ENCODE data around the gene IL7R. TPM values are rescaled to one million over a fixed set of nuclear protein-coding genes. Genes with fewer than 3 reads are reported as not detected.

IL7R gene, protein sequence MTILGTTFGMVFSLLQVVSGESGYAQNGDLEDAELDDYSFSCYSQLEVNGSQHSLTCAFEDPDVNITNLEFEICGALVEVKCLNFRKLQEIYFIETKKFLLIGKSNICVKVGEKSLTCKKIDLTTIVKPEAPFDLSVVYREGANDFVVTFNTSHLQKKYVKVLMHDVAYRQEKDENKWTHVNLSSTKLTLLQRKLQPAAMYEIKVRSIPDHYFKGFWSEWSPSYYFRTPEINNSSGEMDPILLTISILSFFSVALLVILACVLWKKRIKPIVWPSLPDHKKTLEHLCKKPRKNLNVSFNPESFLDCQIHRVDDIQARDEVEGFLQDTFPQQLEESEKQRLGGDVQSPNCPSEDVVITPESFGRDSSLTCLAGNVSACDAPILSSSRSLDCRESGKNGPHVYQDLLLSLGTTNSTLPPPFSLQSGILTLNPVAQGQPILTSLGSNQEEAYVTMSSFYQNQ
- 10 to 100 TPM in 1 of 2 donors, 1 to 10 TPM in 1; 3.0 to 12.0 TPM for total RNA-seq
- long read RNA-seq: 0 reads

GRCh38 chr5:35856765-35857351 is at the start of gene IL7R:
TSS of gene IL7R (plus strand) at chr5:35856891. CDS start at chr5:35856978, 87 bp downstream.
- intact Hi-C loops (cut with DNase I, micrococcal nuclease): no loop called here
- DNase-seq (no peak), ATAC-seq (no peak)

DNA sequence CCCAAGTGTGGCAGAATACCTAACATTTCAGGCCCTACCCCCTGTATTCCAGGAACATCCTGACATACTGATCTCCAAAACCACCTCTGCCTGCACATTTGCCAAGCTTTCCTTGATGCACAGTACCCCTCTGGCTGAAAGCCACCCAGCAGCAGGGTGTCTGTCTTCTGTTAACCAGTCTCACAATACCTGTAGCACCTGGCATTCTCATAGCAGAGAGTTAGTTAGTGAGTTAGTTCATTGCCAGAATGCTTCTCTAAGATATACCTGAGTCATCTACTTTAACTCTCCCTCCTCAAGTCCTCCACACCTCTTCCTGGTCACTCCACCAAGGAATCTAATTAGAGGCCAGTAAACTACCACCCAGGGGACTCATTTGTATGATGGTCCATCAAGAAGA is 46.1 kb upstream of the IL7R start:
- ATAC-seq: no peak
- no peak for DNase-seq
- intact Hi-C loops (cut with DNase I, micrococcal nuclease): no loop called here

DNA sequence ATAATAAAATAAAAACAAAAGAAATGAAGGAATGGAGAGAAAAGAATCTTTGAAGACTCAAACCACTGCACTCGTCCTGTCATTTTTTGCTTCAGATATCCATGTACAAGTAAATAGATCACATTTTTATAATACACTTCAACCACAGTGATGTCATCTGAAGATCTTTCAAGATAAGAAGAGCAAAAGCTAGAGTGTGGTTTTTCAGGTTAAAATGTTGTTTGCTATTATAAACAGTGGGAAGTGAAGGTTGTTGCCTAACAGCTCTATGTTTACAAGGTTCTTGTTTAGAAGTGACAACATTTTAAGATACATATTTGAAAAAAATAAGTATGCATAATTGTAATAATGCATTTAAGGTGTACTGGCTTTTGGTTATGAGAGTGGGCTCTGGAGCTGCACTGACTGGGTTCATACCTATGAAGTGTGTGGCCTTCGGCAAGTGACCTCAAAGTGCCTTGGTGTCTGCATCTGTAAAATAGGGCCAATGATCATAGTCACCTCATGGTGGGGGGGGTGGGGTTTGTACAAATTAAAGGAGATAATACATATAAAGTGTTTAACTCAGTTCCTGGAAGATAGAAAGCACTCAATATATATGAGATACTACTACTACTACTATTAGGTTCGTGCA is 45.5 kb upstream of the IL7R start:
- intact Hi-C loops (cut with DNase I, micrococcal nuclease): no loop called here
- ATAC-seq: no peak
- no peak for DNase-seq

- intact Hi-C loops (cut with DNase I, micrococcal nuclease): no loop called here
- ATAC-seq (no peak), DNase-seq (no peak)
Observed at GRCh38 chr5:35813521-35813920, 43.2 kb upstream of the IL7R start.

- DNase-seq (no peak), ATAC-seq (no peak)
- intact Hi-C loops (cut with DNase I, micrococcal nuclease): no loop called here
Observed at GRCh38 chr5:35815089-35815936, 41.4 kb upstream of the IL7R start.

DNA sequence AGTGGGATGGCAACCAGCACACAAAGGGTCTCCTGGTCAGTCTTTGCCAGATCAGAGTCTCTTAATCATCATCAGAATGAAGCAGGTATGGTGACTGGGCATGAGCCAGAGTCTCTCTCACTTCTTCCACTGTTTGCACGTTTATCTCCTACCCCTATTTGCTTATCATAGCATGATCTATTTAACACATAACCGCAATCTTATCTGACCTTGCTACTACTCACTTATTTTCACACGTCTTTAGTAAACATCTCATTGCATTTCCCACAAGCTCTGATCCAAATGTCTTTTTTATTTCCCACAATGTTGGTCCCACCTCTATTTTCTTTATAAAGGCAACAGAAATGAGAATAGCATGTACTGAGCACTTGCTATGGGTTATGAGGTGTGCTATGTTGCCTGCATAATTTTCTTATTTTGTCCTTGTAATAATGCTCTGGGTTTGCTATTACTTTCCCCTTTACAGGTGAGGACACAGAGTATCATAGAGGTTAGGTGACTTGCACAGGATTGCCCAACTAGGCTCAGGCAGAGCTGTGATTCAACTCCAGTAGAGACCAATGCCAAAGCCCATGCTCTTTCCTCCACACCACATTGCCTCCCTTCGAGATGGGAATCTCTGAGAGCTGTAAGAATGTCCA is 39.7 kb upstream of the IL7R start:
- DNase-seq (no peak), ATAC-seq (no peak)
- intact Hi-C loops (cut with DNase I, micrococcal nuclease): no loop called here

DNA sequence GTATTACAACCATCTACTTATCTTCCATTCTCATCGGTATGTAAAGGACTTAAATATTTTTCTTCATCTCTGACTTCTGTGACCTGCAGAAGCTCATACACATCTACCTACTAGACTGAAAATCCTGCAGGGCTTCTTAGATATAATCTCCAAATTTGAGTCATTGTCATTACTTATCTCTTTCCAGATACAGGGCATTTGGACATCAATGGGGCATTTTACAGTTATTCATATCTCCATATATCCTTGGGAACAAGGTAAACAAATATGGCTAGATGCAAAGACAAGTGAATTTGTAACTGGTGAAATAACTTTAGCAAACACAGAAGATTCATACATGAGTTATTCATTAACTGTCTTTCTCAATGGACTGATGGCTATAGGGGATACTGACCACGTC is 37.7 kb upstream of the IL7R start:
- intact Hi-C loops (cut with DNase I, micrococcal nuclease): no loop called here
- no peak for ATAC-seq
- DNase-seq: no peak

GRCh38 chr5:35819668-35820067 is 37.0 kb upstream of the IL7R start:
- intact Hi-C loops (cut with DNase I, micrococcal nuclease): no loop called here
- ATAC-seq (no peak), DNase-seq (no peak)

GRCh38 chr5:35820735-35821134 is 36.0 kb upstream of the IL7R start:
- intact Hi-C loops (cut with DNase I, micrococcal nuclease): no loop called here
- ATAC-seq: no peak

DNA sequence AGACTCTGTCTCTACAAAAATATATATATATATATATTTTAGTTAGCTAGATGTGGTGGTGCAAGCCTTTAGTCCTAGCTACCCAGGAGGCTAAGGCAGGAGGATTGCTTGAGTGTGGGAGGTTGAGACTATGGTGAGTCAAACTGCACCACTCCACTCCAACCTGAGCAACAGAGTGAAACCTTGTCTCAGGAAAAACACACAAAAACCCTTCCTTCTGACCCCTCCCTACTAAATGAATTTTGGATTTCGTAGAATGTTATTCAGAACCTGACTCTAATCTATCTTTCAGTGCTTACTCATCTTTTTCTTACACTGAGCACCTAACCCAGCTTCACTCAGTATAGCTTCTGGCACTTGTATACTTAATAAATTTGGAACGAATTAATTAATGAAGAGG is 35.2 kb upstream of the IL7R start:
- ATAC-seq (no peak), DNase-seq (no peak)
- intact Hi-C loops (cut with DNase I, micrococcal nuclease): no loop called here

More at GRCh38 chr5:35820735-35821134, 36.0 kb upstream of the IL7R start:
- DNase-seq: no peak

GRCh38 chr5:35822511-35822910 is 34.2 kb upstream of the IL7R start:
- DNase-seq (no peak), ATAC-seq (no peak)
- intact Hi-C loops (cut with DNase I, micrococcal nuclease): no loop called here

DNA sequence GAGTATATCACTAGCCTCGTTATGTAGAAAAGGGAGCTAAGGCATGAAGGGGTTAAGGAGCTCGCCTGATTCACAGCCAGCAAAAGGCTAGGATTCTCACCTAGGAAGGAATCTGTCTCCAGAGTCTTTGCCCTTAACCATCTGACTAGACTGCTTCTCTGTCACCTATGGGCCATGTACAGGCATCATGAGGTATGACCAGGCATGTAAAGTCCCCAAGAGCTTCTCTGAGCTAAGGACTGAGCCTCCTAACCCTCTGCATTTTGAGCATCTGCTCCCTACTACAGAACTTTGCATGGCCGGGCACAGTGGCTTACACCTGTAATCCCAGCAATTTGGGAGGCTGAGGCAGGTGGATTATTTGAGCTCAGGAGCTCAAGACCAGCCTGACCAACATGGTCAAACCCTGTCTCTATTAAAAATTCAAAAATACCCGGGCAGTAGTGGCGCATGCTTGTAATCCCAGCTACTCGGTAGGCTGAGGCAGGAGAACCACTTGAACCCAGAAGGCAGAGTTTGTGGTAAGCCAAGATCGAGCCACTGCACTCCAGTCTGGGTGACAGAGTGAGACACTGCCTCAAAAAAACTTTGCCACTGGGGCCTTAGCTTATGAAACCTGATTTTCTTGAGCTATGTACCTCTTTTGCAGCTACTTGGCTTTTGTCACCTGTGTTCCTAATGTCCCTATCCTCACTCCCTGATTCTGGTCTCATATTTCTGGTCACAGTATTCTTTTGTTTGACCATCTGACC is 33.2 kb upstream of the IL7R start:
- DNase-seq: no peak
- intact Hi-C loops (cut with DNase I, micrococcal nuclease): no loop called here
- no peak for ATAC-seq

DNA sequence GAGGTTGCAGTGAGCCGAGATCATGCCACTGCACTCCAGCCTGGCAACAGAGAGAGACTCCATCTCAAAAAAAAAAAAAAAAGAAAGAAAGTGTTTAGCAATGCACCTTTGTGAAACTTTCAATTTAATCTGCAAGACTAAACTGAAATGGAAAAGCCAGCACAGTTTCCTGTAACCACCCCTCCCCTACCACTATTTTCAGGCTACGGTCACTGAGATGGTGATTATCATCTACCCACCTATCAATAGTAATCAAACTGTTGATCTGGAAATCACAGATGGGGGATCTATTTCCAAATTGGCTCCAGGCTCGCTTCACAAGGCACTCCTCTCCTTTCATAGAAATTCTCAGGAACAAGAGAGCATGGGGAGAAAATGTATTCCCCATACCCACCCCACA is 30.6 kb upstream of the IL7R start:
- intact Hi-C loops (cut with DNase I, micrococcal nuclease): no loop called here
- no peak for ATAC-seq
- DNase-seq: no peak

- intact Hi-C loops (cut with DNase I, micrococcal nuclease): no loop called here
- ATAC-seq (no peak), DNase-seq (no peak)
Observed at GRCh38 chr5:35826554-35826953, 30.1 kb upstream of the IL7R start.

GRCh38 chr5:35828082-35828598 is 28.6 kb upstream of the IL7R start:
- DNase-seq: no peak
- intact Hi-C loops (cut with DNase I, micrococcal nuclease): no loop called here
- ATAC-seq: no peak

DNA sequence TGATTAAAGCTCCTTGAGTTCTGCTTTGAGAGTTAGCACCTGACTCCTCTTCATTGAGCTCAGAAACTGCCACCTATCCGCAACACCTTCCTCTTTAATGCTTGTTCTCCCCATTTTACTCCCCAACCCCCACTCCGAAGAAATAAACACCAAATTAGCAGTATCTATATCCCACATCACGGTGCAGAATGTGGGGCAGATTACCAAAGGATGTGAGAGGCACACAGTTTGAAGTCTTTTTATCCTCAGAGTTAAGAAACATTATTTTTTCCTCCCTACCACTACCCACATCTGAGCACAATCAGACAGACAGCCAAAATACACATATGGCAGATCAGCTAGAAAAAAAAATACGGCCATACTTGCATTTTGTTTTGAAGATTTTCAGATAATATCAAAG is 26.1 kb upstream of the IL7R start:
- intact Hi-C loops (cut with DNase I, micrococcal nuclease): no loop called here
- ATAC-seq: no peak
- DNase-seq: no peak

GRCh38 chr5:35832762-35833161 is 23.9 kb upstream of the IL7R start:
- ATAC-seq (no peak), DNase-seq (no peak)
- intact Hi-C loops (cut with DNase I, micrococcal nuclease): no loop called here

DNA sequence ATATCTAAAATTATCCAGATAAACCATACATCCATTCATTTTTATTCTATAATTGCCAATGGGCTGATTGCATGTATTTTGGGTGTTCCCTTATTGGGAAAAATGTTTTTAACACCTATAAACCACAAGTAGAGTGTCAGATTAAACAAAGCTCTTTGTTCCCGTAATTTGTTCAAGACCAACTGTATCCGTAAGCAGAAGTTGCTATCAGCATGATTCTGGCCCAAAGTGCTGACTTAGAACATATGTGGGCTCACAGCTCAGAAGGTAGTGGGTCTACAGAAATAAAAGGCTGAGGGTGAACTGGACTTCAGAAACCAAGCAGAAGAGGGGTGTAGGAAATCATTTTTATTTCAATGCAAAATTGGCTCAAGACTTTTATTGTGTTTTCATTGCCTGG is 23.5 kb upstream of the IL7R start:
- no peak for DNase-seq
- ATAC-seq: no peak
- intact Hi-C loops (cut with DNase I, micrococcal nuclease): no loop called here
